ENCODE measurements around the gene MYH8. TPM values are rescaled to one million over a fixed set of nuclear protein-coding genes. Genes with fewer than 3 reads are reported as not detected.

Gene MYH8
- total and polyA plus RNA-seq, 2 experiments from 2014 or later = not detected

DNA sequence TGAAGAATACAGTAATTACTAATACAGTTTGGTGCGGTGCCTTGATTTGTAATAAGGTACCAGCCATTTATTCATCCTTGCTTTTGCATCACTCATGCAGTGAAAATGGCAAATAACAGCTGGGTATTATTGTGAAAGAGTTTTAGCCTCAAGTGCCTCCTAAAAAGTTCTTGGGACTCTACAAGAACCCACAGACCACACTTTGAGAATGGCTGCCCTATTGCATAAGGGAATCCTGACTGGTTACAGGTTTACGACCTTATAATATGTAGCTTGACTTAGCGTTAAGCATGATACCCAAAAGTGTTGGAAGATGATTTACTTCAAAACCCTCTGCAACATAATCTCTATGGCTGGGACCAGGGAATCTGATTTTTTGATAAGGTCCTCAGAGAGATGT is 53.2 kb downstream of the MYH8 start:
- Histone ChIP-seq H3K27ac (ENCODE audit: low read depth) (no peak overlapping the region), H3K9me2 (ENCODE audit: insufficient read depth) (no peaks in the 10 kb centered on the region), H3K4me2 (no peak overlapping the region), H3K4me1 (ENCODE audit: insufficient read depth) (no peaks in the 10 kb centered on the region; the same call in 1 of the 2 replicates), H4K20me1 (replicated peaks; ENCODE audit: insufficient read depth) (no peaks in the 10 kb centered on the region), H3K79me2 (replicated peaks; ENCODE audit: insufficient read depth) (no peaks in the 10 kb centered on the region), H2AFZ (no peak overlapping the region), H3K27me3 (ENCODE audit: insufficient read depth) (no peaks in the 10 kb centered on the region), H3K36me3 (ENCODE audit: insufficient read depth) (no peaks in the 10 kb centered on the region), H3F3A (replicated peaks; ENCODE audit: low read depth) (0 out of 2 replicates have a peak, but pooled peaks cover 2% of the 10 kb centered on the region), H3K4me3 (no peak overlapping the region)
- no peak for TF ChIP-seq EZH2 (IDR thresholded peaks at IDR 0.05; ENCODE audit: low read depth, unreplicated experiment)
- no peak for TF ChIP-seq JUNB (IDR thresholded peaks at IDR 0.05; ENCODE audit: unreplicated experiment)
- TF ChIP-seq, protein P1, sequence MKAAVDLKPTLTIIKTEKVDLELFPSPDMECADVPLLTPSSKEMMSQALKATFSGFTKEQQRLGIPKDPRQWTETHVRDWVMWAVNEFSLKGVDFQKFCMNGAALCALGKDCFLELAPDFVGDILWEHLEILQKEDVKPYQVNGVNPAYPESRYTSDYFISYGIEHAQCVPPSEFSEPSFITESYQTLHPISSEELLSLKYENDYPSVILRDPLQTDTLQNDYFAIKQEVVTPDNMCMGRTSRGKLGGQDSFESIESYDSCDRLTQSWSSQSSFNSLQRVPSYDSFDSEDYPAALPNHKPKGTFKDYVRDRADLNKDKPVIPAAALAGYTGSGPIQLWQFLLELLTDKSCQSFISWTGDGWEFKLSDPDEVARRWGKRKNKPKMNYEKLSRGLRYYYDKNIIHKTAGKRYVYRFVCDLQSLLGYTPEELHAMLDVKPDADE (IDR thresholded peaks at IDR 0.05) = no peak
- no peak for TF ChIP-seq EZH2phosphoT487 (IDR thresholded peaks at IDR 0.05; ENCODE audit: unreplicated experiment)
- no peaks in the 10 kb centered on the region for H3K9me3 Mint-ChIP-seq
- H3K4me1 Mint-ChIP-seq = peaks cover 12% of the 10 kb centered on the region
- no peaks in the 10 kb centered on the region for H3K36me3 Mint-ChIP-seq (ENCODE audit: low read depth)
- no peak for ATAC-seq
- DNase-seq (ENCODE audit: low spot score) = no peak
- H3K4me3 Mint-ChIP-seq = no peak overlapping the region
- H3K27me3 Mint-ChIP-seq (ENCODE audit: insufficient read depth, low read depth, poor library complexity) = no peaks in the 10 kb centered on the region
- H3K27ac Mint-ChIP-seq = no peak overlapping the region

DNA sequence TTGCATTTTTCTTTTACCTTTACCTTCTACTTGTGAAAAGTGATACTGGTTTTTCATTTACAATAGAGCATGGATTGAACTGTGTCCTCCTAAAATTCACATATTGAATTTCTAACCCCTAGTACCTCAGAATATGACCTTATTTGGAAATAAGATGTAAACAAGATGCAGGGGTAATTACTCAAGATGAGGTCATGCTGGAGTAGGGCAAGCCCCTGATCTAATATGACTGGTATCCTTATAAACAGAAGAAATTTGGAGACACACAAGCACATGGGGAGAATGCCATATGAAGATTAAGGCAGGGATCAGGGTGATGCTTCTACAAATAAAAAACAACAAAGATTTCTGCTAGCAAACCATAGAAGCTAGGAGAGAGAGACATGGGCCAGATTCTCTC is 61.2 kb downstream of the MYH8 start:
- ATAC-seq (no peak), DNase-seq (ENCODE audit: low spot score) (no peak)
- H3K36me3 Mint-ChIP-seq (ENCODE audit: low read depth) = no peaks in the 10 kb centered on the region
- 0 out of 2 replicates have a peak, but pooled peaks cover 2% of the 10 kb centered on the region for H3F3A ChIP-seq (replicated peaks; ENCODE audit: low read depth)
- H3K27me3 Mint-ChIP-seq (ENCODE audit: insufficient read depth, low read depth, poor library complexity) = peaks cover 7% of the 10 kb centered on the region
- H3K4me3 Mint-ChIP-seq = no peak overlapping the region
- H2AFZ ChIP-seq = no peak overlapping the region
- H3K27ac Mint-ChIP-seq = no peak overlapping the region
- H3K27me3 ChIP-seq (ENCODE audit: insufficient read depth) = no peaks in the 10 kb centered on the region
- no peaks in the 10 kb centered on the region for H3K36me3 ChIP-seq (ENCODE audit: insufficient read depth)
- H3K4me2 ChIP-seq = no peak overlapping the region
- H3K9me3 Mint-ChIP-seq = no peaks in the 10 kb centered on the region
- H3K79me2 ChIP-seq (replicated peaks; ENCODE audit: insufficient read depth) = no peaks in the 10 kb centered on the region
- TF ChIP-seq CREB1 (CRISPR knock-in tag; IDR thresholded peaks at IDR 0.05; ENCODE audit: low read depth) (no peak), JUNB (IDR thresholded peaks at IDR 0.05; ENCODE audit: unreplicated experiment) (no peak), ZNF114 (CRISPR knock-in tag; IDR thresholded peaks at IDR 0.05) (no peak), EZH2phosphoT487 (IDR thresholded peaks at IDR 0.05; ENCODE audit: unreplicated experiment) (no peak), STAT1 (IDR thresholded peaks at IDR 0.05; ENCODE audit: unreplicated experiment) (no peak), ZNF331 (CRISPR knock-in tag; IDR thresholded peaks at IDR 0.05; ENCODE audit: low read depth) (no peak), NANOG (IDR thresholded peaks at IDR 0.05; ENCODE audit: borderline replicate concordance) (no peak)
- TF ChIP-seq, protein P2, sequence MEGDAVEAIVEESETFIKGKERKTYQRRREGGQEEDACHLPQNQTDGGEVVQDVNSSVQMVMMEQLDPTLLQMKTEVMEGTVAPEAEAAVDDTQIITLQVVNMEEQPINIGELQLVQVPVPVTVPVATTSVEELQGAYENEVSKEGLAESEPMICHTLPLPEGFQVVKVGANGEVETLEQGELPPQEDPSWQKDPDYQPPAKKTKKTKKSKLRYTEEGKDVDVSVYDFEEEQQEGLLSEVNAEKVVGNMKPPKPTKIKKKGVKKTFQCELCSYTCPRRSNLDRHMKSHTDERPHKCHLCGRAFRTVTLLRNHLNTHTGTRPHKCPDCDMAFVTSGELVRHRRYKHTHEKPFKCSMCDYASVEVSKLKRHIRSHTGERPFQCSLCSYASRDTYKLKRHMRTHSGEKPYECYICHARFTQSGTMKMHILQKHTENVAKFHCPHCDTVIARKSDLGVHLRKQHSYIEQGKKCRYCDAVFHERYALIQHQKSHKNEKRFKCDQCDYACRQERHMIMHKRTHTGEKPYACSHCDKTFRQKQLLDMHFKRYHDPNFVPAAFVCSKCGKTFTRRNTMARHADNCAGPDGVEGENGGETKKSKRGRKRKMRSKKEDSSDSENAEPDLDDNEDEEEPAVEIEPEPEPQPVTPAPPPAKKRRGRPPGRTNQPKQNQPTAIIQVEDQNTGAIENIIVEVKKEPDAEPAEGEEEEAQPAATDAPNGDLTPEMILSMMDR (conservative IDR thresholded peaks at IDR 0.05; ENCODE audit: low read depth in 2 of 2) = no peak
- TF ChIP-seq, protein P1 (IDR thresholded peaks at IDR 0.05) = no peak
- TF ChIP-seq, protein P3, sequence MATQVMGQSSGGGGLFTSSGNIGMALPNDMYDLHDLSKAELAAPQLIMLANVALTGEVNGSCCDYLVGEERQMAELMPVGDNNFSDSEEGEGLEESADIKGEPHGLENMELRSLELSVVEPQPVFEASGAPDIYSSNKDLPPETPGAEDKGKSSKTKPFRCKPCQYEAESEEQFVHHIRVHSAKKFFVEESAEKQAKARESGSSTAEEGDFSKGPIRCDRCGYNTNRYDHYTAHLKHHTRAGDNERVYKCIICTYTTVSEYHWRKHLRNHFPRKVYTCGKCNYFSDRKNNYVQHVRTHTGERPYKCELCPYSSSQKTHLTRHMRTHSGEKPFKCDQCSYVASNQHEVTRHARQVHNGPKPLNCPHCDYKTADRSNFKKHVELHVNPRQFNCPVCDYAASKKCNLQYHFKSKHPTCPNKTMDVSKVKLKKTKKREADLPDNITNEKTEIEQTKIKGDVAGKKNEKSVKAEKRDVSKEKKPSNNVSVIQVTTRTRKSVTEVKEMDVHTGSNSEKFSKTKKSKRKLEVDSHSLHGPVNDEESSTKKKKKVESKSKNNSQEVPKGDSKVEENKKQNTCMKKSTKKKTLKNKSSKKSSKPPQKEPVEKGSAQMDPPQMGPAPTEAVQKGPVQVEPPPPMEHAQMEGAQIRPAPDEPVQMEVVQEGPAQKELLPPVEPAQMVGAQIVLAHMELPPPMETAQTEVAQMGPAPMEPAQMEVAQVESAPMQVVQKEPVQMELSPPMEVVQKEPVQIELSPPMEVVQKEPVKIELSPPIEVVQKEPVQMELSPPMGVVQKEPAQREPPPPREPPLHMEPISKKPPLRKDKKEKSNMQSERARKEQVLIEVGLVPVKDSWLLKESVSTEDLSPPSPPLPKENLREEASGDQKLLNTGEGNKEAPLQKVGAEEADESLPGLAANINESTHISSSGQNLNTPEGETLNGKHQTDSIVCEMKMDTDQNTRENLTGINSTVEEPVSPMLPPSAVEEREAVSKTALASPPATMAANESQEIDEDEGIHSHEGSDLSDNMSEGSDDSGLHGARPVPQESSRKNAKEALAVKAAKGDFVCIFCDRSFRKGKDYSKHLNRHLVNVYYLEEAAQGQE (IDR thresholded peaks at IDR 0.05; ENCODE audit: unreplicated experiment) = no peak
- no peaks in the 10 kb centered on the region for H3K9me2 ChIP-seq (ENCODE audit: insufficient read depth)
- H3K4me1 Mint-ChIP-seq = peaks cover 6% of the 10 kb centered on the region; the same call in 2 of the 3 replicates
- H4K20me1 ChIP-seq (replicated peaks; ENCODE audit: insufficient read depth) = no peaks in the 10 kb centered on the region
- no peaks in the 10 kb centered on the region; the same call in 1 of the 2 replicates for H3K4me1 ChIP-seq (ENCODE audit: insufficient read depth)
- H3K27ac ChIP-seq (ENCODE audit: low read depth) = no peak overlapping the region
- no peak overlapping the region for H3K4me3 ChIP-seq
